Fibroblast of lung (primary cell): Measurements from ENCODE around the gene SLC45A1. TPM values are rescaled to one million over a fixed set of nuclear protein-coding genes. Genes with fewer than 3 reads are reported as not detected.

Experiments used
- DNase-seq, 2 donors: peaks; one replicate each; pipeline versions ENCODE4 v3.0.0 to v3.0.0-alpha.2; 2010; ENCODE audit warnings: low read depth in 2 of 2
- H2AFZ ChIP-seq: 2 replicates; pipeline ENCODE4 v1.5.1; 2012; ENCODE audit warnings: low read length, control low read depth, inconsistent platforms
- H3K27ac ChIP-seq: 2 replicates; pipeline ENCODE4 v1.5.1; 2011; ENCODE audit warnings: low read length, control low read depth; ENCODE audit not compliant: insufficient read depth
- H3K27me3 ChIP-seq: 2 replicates; pipeline ENCODE4 v1.5.1; 2011; ENCODE audit warnings: mild to moderate bottlenecking, low read length; ENCODE audit not compliant: control insufficient read depth, insufficient read depth
- H3K36me3 ChIP-seq: 2 replicates; pipeline ENCODE4 v1.5.1; 2011; ENCODE audit warnings: low read length; ENCODE audit not compliant: control insufficient read depth, insufficient read depth
- H3K4me1 ChIP-seq: 2 replicates; pipeline ENCODE4 v1.5.1; 2011; ENCODE audit warnings: low read length; ENCODE audit not compliant: control insufficient read depth, insufficient read depth; ENCODE audit errors: extremely low read depth
- H3K4me2 ChIP-seq: 2 replicates; pipeline ENCODE4 v1.5.1; 2011; ENCODE audit warnings: low read length, control low read depth; ENCODE audit not compliant: insufficient read depth; ENCODE audit errors: extremely low read depth
- H3K4me3 ChIP-seq, 4 experiments: fragments of 200-600 bp in 1 of 4; sonication (generic) in 1 of 4; replicated peaks in 1 of 4; 2 replicates each; pipeline ENCODE4 v1.5.1; 2011 to 2016; ENCODE audit warnings: low read length in 4 of 4, low read depth in 3 of 4, mild to moderate bottlenecking in 3 of 4, control low read depth in 2 of 4, inconsistent platforms in 1 of 4, mixed read lengths in 1 of 4; ENCODE audit not compliant: insufficient read depth in 1 of 4; ENCODE audit errors: control extremely low read depth in 1 of 4
- H3K79me2 ChIP-seq: 2 replicates; pipeline ENCODE4 v1.5.1; 2012; ENCODE audit warnings: mild to moderate bottlenecking, low read length, inconsistent platforms; ENCODE audit not compliant: control insufficient read depth, insufficient read depth
- H3K9ac ChIP-seq: 2 replicates; pipeline ENCODE4 v1.5.1; 2011; ENCODE audit warnings: mild to moderate bottlenecking, low read length, control low read depth; ENCODE audit not compliant: insufficient read depth
- H3K9me3 ChIP-seq: 2 replicates; pipeline ENCODE4 v1.5.1; 2012; ENCODE audit warnings: low read depth, low read length; ENCODE audit not compliant: control insufficient read depth, insufficient read depth
- H4K20me1 ChIP-seq: 2 replicates; pipeline ENCODE4 v1.5.1; 2011; ENCODE audit warnings: low read length; ENCODE audit not compliant: control insufficient read depth, insufficient read depth; ENCODE audit errors: extremely low read depth
- EZH2 ChIP-seq: IDR thresholded peaks from 2 replicates; pipeline ENCODE4 v1.5.1; 2012; ENCODE audit warnings: low read length, control low read depth, mild to moderate bottlenecking; ENCODE audit errors: missing control alignments
- polyA plus RNA-seq, 2 donors: library from polyadenylated mRNA; depleted of rRNA in 1 of 2; stranded (reverse) in 1 of 2; unstranded in 1 of 2; fragments of >200 nt; gene quantifications; 2 replicates each; pipeline ENCODE4 v1.2.1, GENCODE V29; 2011 to 2012; ENCODE audit warnings: missing spikeins in 1 of 2
- total RNA-seq: library from RNA; depleted of rRNA; stranded (reverse); fragments of >200 nt; gene quantifications from 2 replicates; pipeline ENCODE4 v1.2.1, GENCODE V29; 2014
- TF ChIP-seq, protein P1 (sequence below), 2 donors: IDR thresholded peaks in 1 of 2; conservative IDR thresholded peaks in 1 of 2; 1 replicate in 1 of 2; 2 replicates in 1 of 2; pipeline ENCODE4 v1.5.1; 2011 to 2012; ENCODE audit warnings: low read length in 2 of 2, control low read depth in 1 of 2, inconsistent platforms in 1 of 2, low read depth in 1 of 2, mild to moderate bottlenecking in 1 of 2

Gene SLC45A1
- total and polyA plus RNA-seq, 2 donors (not counting 1 experiment from before 2014, with no cell fraction given), result 2.1 to 2.6 TPM

DNA sequence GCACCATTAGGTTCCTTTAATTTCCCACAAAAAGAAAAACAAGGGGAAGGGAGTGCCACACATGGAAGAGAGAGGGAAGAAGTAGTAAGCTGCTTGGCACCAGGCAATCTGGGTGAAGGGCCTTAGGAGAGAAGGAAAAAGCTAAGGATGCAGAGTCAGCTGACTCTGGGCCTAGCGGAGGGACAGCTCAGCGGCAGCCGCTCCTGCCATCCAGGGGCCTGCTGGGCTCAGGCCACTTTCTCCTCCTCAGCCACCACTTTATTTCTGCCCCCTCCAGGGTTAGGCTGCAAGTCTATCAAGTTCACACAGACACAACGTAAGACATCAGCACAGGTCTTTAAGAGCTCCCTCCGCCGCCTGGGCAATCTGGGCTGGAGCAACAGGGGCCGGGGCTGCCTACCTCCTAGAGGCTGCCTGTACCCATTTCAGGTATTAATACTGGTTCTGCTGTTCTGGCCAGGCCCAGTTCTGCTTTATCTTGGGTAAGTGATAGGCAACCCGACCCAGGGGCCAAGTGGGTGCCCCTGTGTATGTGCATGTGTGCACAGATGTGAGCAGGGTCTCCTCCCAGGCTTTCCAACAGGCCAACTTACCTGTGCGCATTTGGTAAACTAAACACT is 53.6 kb downstream of the SLC45A1 start:
- Histone ChIP-seq H3K4me2 (no peak overlapping the region), H3K9ac (no peak overlapping the region), H4K20me1 (no peaks in the 10 kb centered on the region), H3K79me2 (peaks cover 56% of the 10 kb centered on the region), H3K27me3 (no peaks in the 10 kb centered on the region), H3K27ac (no peak overlapping the region), H2AFZ (no peak overlapping the region), H3K4me3 (no peak overlapping the region), H3K4me1 (peaks cover 38% of the 10 kb centered on the region), H3K9me3 (no peaks in the 10 kb centered on the region), H3K36me3 (peaks cover under 1% of the 10 kb centered on the region)
- DNase-seq, result peak in 1 of 2 donors; percentile 43
- TF ChIP-seq EZH2, result no peak
- TF ChIP-seq, protein P1, sequence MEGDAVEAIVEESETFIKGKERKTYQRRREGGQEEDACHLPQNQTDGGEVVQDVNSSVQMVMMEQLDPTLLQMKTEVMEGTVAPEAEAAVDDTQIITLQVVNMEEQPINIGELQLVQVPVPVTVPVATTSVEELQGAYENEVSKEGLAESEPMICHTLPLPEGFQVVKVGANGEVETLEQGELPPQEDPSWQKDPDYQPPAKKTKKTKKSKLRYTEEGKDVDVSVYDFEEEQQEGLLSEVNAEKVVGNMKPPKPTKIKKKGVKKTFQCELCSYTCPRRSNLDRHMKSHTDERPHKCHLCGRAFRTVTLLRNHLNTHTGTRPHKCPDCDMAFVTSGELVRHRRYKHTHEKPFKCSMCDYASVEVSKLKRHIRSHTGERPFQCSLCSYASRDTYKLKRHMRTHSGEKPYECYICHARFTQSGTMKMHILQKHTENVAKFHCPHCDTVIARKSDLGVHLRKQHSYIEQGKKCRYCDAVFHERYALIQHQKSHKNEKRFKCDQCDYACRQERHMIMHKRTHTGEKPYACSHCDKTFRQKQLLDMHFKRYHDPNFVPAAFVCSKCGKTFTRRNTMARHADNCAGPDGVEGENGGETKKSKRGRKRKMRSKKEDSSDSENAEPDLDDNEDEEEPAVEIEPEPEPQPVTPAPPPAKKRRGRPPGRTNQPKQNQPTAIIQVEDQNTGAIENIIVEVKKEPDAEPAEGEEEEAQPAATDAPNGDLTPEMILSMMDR (conservative IDR thresholded peaks at IDR 0.05 in 1 of 2, IDR thresholded peaks at IDR 0.05 in 1 of 2; ENCODE audit: low read depth in 1 of 2, low read length in 2 of 2), result no peak

DNA sequence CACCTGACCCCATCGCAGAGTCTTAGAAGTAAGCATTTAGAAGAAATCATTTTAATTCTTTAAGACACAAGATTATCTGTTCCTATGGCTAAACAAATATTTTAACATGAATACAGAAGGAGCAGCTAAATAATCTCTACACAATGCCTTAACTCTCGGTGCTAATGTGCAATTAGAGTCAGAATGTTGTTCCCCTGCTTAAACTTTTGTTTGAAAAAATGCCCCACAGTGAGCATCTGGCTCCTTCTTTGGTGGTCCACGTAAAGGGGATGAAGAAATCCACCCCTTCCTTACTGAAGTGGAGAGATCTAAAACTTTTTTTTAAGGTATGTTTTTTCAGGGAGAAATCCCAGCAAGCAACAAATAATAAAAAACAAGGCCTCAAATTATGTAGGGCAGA is 55.2 kb downstream of the SLC45A1 start:
- DNase-seq, result no peak
- Histone ChIP-seq H3K9ac (peak overlapping the region; percentile 49), H3K9me3 (no peaks in the 10 kb centered on the region), H3K79me2 (peaks cover 55% of the 10 kb centered on the region), H3K4me1 (peaks cover 32% of the 10 kb centered on the region), H3K27ac (peak overlapping the region; percentile 89), H3K36me3 (no peaks in the 10 kb centered on the region), H4K20me1 (no peaks in the 10 kb centered on the region), H3K27me3 (no peaks in the 10 kb centered on the region), H3K4me2 (peak overlapping the region; percentile 75), H3K4me3 (peak overlapping the region in 2 of 4 experiments; percentile 3 to 27), H2AFZ (no peak overlapping the region)
- no peak for TF ChIP-seq EZH2
- TF ChIP-seq, protein P1 (conservative IDR thresholded peaks at IDR 0.05 in 1 of 2, IDR thresholded peaks at IDR 0.05 in 1 of 2; ENCODE audit: low read depth in 1 of 2, low read length in 2 of 2), result no peak

DNA sequence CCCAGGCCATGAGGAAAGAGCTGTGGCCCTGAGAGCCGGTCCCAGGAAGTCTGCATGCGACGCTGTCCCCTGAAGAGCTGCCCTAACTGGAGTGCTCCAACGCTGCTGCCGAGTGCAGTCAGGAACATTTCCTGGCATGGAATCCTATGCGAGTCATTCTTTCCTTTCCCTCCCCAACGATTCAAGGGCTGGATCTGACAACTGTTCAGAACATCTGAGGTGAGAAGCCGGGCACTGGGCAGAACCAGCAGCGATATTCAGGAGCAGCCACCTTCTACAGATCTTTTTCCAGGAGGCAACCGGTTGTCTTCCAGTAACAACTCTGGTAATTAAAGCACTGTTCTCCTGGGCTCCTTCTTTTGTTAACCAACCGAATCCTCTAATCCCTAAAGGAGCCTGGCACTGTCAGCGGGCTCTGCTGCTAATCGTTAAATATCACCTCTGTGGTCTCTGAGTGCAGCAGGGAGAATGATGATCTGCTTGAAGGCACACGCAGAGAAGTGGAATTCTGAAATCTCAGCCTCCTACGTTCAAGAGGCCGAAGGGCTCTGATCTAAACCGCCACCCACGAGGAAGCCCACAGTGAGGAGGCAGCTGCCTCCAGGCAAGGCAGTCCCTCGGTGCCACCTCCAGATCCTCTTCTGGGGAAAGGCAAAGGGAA is 55.8 kb downstream of the SLC45A1 start:
- H4K20me1 ChIP-seq, result no peaks in the 10 kb centered on the region
- H2AFZ ChIP-seq, result no peak overlapping the region
- peak; percentile 78 to 91 for DNase-seq
- no peaks in the 10 kb centered on the region for H3K9me3 ChIP-seq
- H3K79me2 ChIP-seq, result peaks cover 58% of the 10 kb centered on the region
- H3K36me3 ChIP-seq, result no peaks in the 10 kb centered on the region
- peaks cover 34% of the 10 kb centered on the region for H3K4me1 ChIP-seq
- no peak for TF ChIP-seq EZH2
- TF ChIP-seq, protein P1 (conservative IDR thresholded peaks at IDR 0.05 in 1 of 2, IDR thresholded peaks at IDR 0.05 in 1 of 2; ENCODE audit: low read depth in 1 of 2, low read length in 2 of 2), result no peak
- H3K4me2 ChIP-seq, result peak overlapping the region; percentile 75
- peak overlapping the region; percentile 49 for H3K9ac ChIP-seq
- peak overlapping the region; percentile 89 for H3K27ac ChIP-seq
- peak overlapping the region in 3 of 4 experiments; percentile 5 to 27 (median 9) for H3K4me3 ChIP-seq
- H3K27me3 ChIP-seq, result no peaks in the 10 kb centered on the region
